IPS DF 6.9 (cell line): Measurements from ENCODE around the gene GHDC.

Source experiments
- DNase-seq: peaks from one replicate; pipeline ENCODE4 v3.0.0-alpha.2; 2013; ENCODE audit warnings: low read depth, low spot score
- H3K27ac ChIP-seq: one replicate; pipeline ENCODE4 v1.5.1; 2013; ENCODE audit warnings: low read length, control low read depth
- H3K27me3 ChIP-seq: 2 replicates; pipeline ENCODE4 v1.6.1; 2013; ENCODE audit warnings: mild to moderate bottlenecking, low read length; ENCODE audit not compliant: control insufficient read depth, insufficient read depth
- H3K36me3 ChIP-seq: 2 replicates; pipeline ENCODE4 v1.6.1; 2013; ENCODE audit warnings: low read length; ENCODE audit not compliant: control insufficient read depth, insufficient read depth
- H3K4me1 ChIP-seq: 2 replicates; pipeline ENCODE4 v1.6.1; 2013; ENCODE audit warnings: low read length; ENCODE audit not compliant: control insufficient read depth, insufficient read depth
- H3K4me3 ChIP-seq: 2 replicates; pipeline ENCODE4 v1.5.1; 2013; ENCODE audit warnings: mild to moderate bottlenecking, low read length
- H3K9me3 ChIP-seq: 2 replicates; pipeline ENCODE4 v1.6.1; 2013; ENCODE audit warnings: low read length, inconsistent platforms; ENCODE audit not compliant: control insufficient read depth, insufficient read depth
- WGBS: extraction: QIAGEN DNeasy Blood & Tissue Kit; methylation state at CpG from one replicate; pipeline ENCODE4 v1.1.7; 2013; ENCODE audit warnings: mixed read lengths, missing lambda C conversion rate; ENCODE audit not compliant: insufficient read length, insufficient coverage; 5-methylcytosine and 5-hydroxymethylcytosine counted together

GHDC gene

DNA sequence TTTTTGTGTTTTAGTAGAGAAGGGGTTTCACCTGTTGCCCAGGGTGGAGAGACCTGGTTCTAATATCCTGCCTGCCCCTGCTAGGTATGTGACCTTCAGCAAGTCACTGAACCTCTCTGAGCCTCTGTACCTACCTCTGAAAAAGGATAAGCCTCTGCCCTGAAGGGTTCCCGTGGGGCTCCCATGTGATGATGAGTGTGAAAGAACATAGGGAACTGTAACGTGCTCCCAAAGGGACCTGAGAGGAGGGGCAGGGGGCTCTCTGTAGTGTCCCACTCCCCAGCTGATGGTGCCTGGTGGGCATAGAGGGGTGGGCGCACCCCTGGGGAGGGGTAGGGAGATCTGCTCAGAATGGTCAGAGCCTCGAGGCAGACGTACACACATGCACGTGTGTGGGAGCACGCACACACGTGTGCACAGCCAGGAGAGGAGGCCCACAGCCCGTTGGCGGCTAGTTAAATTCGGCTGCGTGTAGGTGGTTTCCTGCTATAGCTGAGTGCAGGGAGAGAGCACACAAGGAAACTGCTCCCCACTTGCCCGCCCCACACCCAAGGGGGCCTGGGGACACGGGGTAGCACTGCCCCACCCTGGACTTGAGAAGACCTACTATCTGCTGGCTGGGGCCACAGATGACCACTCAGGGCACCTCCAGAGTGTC is 20.0 kb downstream of the GHDC start:
- WGBS = no CpG with 5 or more reads among the region's 14 CpGs
- Histone ChIP-seq H3K36me3 (no peaks in the 10 kb centered on the region), H3K27ac (no peak overlapping the region), H3K9me3 (no peaks in the 10 kb centered on the region), H3K27me3 (no peaks in the 10 kb centered on the region), H3K4me1 (no peaks in the 10 kb centered on the region), H3K4me3 (no peak overlapping the region)
- DNase-seq = no peak

DNA sequence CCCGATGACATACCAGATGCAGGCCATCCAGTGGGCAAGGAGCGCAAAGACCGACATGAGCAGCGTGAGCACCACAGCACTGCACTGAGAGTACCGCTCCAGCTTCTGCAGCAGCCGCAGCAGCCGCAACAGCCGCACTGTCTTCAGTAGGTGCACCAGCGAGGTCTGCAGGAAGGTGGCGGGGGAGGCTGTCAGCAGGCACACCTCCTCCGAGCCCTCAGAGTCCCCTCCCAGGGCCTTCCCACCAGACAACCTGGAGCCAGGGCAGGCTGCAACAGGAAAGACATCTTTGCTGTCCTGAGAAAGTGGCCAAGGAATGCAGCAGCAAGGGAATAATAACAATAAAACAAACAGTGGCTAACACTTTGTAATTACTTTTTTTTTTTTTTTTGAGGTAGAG is 22.5 kb downstream of the GHDC start:
- Histone ChIP-seq H3K9me3 (no peaks in the 10 kb centered on the region), H3K27me3 (no peaks in the 10 kb centered on the region), H3K4me1 (no peaks in the 10 kb centered on the region), H3K27ac (no peak overlapping the region), H3K4me3 (no peak overlapping the region), H3K36me3 (no peaks in the 10 kb centered on the region)
- no CpG with 5 or more reads among the region's 11 CpGs for WGBS
- no peak for DNase-seq

DNA sequence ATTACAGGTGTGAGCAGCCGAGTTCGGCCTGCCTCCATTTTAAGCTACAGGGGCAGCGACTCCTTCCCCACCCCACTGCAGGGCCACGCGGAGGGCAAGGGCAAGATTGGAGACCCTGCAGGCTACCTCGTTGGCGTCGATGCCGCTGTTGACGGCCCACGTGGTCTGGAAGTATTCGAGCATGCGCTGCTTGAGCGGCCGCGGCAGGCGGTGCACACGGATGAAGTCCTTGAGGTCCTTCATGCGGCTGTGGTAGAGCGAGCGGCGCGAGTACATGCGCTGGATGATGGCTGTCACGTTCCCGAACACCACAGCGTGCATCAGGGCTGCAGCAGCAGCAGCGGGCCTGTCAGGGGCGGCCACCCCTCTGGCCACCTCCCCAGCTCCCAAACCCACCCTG is 24.9 kb downstream of the GHDC start:
- no peaks in the 10 kb centered on the region for H3K27me3 ChIP-seq
- no peaks in the 10 kb centered on the region for H3K36me3 ChIP-seq

DNA sequence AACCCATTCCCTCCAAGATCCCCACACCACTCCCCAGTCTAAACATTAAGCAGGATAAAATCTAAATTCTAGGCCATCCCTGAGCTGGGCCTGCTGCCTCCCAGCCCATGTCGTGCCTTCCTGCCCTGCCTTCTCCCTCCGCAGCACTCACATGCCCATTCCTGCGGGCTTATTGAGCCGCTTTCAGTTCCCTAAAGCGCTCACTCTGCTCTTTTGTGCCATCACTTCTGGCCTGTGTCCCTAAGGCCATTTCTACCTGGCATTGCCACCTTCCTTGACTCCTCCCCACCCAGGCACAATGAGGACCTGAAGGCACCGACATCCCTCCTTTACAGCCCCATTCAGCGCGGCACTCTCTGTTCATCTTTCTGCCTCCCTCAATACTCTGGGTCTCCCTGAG is 26.5 kb downstream of the GHDC start:
- no peaks in the 10 kb centered on the region for H3K9me3 ChIP-seq
- no peaks in the 10 kb centered on the region for H3K27me3 ChIP-seq
- no peak for DNase-seq
- no peak overlapping the region for H3K4me3 ChIP-seq
- H3K36me3 ChIP-seq = no peaks in the 10 kb centered on the region
- no peak overlapping the region for H3K27ac ChIP-seq
- WGBS = no CpG with 5 or more reads among the region's 8 CpGs
- H3K4me1 ChIP-seq = peaks cover 1% of the 10 kb centered on the region; the same call in 1 of the 2 replicates

More for the DNA sequence above, 24.9 kb downstream of the GHDC start:
- Histone ChIP-seq H3K4me3 (no peak overlapping the region), H3K9me3 (no peaks in the 10 kb centered on the region), H3K4me1 (no peaks in the 10 kb centered on the region), H3K27ac (no peak overlapping the region)
- no CpG with 5 or more reads among the region's 29 CpGs for WGBS
- no peak for DNase-seq

- Histone ChIP-seq H3K9me3 (no peaks in the 10 kb centered on the region), H3K4me3 (no peak overlapping the region), H3K27me3 (no peaks in the 10 kb centered on the region), H3K36me3 (no peaks in the 10 kb centered on the region), H3K27ac (no peak overlapping the region), H3K4me1 (peaks cover 1% of the 10 kb centered on the region; the same call in 1 of the 2 replicates)
- no peak for DNase-seq
- WGBS = no CpG with 5 or more reads among the region's 19 CpGs
Observed at GRCh38 chr17:42166196-42166763, 28.0 kb downstream of the GHDC start.

DNA sequence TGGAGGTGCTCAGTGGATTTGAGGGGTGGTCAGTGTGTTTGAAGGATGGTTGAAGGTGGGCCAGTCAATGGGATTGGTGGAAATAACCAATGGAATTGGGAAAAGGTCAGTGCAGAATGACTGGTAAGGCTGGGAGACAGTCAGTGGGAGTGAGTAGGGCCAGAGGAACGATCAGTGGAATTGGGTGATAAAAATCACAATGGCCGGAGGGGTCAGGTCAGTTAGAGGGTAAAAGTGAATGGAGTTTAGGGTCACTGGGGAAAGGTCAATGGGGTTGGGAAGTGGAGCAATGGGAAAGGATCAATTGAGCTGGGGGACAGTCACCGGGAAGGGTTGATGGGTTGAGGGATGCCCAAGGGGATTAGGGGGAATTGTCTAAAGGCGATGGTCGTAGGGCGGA is 28.5 kb downstream of the GHDC start:
- Histone ChIP-seq H3K4me1 (peaks cover 1% of the 10 kb centered on the region; the same call in 1 of the 2 replicates), H3K27me3 (no peaks in the 10 kb centered on the region), H3K36me3 (no peaks in the 10 kb centered on the region), H3K4me3 (no peak overlapping the region), H3K27ac (no peak overlapping the region), H3K9me3 (no peaks in the 10 kb centered on the region)
- WGBS = no CpG with 5 or more reads among the region's 6 CpGs
- no peak for DNase-seq

DNA sequence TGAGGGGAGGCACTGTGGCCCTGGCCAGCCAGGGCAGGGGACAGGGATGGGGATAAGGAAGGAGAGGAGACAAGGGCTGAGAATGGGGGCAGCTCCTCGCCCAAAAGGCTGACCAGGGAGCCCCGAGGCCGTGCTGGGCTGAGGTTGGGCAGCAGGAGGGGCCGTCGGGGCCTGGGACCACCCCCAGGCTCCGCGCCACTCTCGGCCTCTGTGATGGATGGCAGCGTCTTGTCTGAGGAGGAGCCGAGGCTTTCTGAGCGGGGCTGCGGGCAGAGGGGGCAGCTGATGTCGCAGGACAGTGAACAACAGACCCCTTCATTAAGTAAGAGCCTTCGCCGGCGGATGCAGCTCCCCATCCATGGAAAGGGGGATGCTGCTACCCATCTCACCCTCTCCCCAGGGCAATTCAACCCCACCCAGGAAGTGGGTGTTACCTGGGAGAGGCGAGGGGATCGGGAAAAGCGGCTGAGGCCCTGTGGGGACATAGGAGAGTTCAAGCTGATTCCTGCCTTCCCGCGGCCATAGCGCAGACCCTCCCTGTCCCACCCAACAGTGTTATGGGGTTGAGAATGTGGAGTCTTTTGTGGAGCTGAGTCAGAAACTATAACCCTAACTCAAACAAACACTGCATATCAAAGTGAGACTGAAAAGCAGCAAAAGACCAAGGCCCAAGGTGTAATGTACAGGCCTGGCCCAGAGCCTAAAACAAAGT is 30.4 kb downstream of the GHDC start:
- no peak for DNase-seq
- H3K27ac ChIP-seq = no peak overlapping the region
- H3K27me3 ChIP-seq = no peaks in the 10 kb centered on the region
- H3K9me3 ChIP-seq = no peaks in the 10 kb centered on the region
- no peaks in the 10 kb centered on the region for H3K36me3 ChIP-seq
- peaks cover 1% of the 10 kb centered on the region; the same call in 1 of the 2 replicates for H3K4me1 ChIP-seq
- H3K4me3 ChIP-seq = no peak overlapping the region
- no CpG with 5 or more reads among the region's 22 CpGs for WGBS

- Histone ChIP-seq H3K9me3 (no peaks in the 10 kb centered on the region), H3K4me1 (peaks cover 1% of the 10 kb centered on the region; the same call in 1 of the 2 replicates), H3K27me3 (no peaks in the 10 kb centered on the region), H3K27ac (no peak overlapping the region), H3K4me3 (no peak overlapping the region), H3K36me3 (no peaks in the 10 kb centered on the region)
- WGBS = no CpG with 5 or more reads among the region's 8 CpGs
- DNase-seq = no peak
Observed at GRCh38 chr17:42163113-42163512, 31.2 kb downstream of the GHDC start.

DNA sequence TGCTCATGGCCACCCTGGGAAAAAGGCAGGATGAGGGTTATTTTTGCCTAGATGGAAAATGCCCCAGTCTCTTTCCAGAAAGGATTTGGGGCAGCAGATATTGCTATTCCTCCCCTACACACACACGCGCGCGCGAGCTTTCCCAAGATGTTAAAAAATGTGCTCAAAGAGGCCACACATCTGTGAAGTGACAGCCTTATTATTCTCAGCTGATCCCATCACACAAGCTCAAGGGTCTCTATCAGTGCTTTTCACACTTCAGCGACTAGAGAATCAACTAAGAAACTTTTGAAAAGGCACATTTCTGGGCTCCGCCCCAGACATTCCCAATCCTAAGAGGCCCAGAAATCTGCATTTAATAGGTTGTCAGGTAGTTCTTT is 33.8 kb downstream of the GHDC start:
- no CpG with 5 or more reads among the region's 7 CpGs for WGBS
- H3K27me3 ChIP-seq = no peaks in the 10 kb centered on the region
- DNase-seq = no peak
- no peaks in the 10 kb centered on the region for H3K36me3 ChIP-seq
- peaks cover 6% of the 10 kb centered on the region for H3K4me1 ChIP-seq
- H3K9me3 ChIP-seq = no peaks in the 10 kb centered on the region
- H3K4me3 ChIP-seq = no peak overlapping the region
- no peak overlapping the region for H3K27ac ChIP-seq

GRCh38 chr17:42159796-42160530 is 34.3 kb downstream of the GHDC start:
- no peak overlapping the region for H3K4me3 ChIP-seq
- no peak for DNase-seq
- H3K4me1 ChIP-seq = peaks cover 6% of the 10 kb centered on the region
- no CpG with 5 or more reads among the region's 14 CpGs for WGBS
- no peaks in the 10 kb centered on the region for H3K36me3 ChIP-seq
- no peak overlapping the region for H3K27ac ChIP-seq
- H3K9me3 ChIP-seq = no peaks in the 10 kb centered on the region
- no peaks in the 10 kb centered on the region for H3K27me3 ChIP-seq
